NCI-H345 treated with DMSO at 0.1 percent for 48 hours (cell line): ENCODE measurements around the gene CHD2.

Experiments
- DNase-seq: peaks from one replicate; lab custom pipeline; 2025; ENCODE audit not compliant: unreplicated experiment; lab: John Stamatoyannopoulos, UW

CHD2 gene

DNA sequence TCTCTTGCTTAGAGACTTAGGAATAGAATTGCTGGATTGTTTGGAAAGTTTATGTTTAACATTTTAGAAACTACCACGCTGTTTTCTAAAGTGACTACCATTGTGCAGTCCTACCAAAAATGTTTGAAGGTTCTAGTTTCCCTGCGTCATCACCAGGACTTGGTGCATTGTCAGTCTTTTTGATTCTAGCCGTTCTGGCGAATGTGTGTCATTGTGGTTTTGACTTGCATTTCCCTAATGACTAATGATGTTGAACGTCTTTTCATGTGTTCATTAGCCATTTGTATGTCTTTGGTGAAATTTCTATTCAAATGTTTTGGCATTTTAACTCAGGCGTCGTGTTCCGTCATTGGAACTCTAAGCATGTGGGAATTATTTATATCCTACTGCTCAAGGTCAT is 58.0 kb downstream of the CHD2 start:
- no peak for DNase-seq

DNA sequence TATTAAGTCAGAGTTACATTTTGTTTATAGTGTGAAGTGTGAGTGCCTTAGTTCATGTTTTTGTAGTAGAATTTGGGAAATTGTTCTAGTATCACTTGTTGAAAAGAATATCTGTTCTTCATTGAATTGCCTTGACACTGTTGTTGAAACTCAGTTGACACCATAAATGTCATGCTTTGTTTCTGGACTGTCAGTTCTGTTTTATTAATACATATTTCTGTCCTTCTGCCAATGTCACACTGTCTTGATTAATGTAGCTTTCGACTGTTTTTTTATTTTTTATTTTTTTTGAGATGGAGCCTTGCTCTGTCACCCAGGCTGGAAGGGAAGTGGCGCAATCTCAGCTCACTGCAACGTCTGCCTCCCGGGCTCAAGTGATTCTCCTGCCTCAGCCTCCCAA is 59.1 kb downstream of the CHD2 start:
- DNase-seq: no peak

- no peak for DNase-seq
These were observed 61.0 kb downstream of the CHD2 start for GRCh38 chr15:92960996-92961681.

DNA sequence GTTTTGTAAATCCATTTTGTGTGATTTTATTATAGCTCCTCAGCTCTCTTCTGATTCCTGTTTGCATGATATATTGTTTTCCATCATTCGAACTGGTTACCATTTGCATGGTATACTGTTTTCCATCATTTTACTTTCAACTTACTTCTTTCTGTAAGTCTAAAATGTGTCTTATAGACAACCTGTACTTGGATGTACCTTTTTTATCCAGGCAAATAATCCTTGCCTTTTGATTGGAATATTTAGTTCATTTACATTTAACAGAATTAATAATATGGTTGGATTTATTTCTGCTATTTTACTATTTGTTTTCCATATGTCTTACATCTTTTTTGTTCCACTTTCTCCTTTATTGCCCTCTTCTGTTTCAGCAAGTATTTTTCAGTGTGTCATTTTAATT is 62.8 kb downstream of the CHD2 start:
- no peak for DNase-seq

DNA sequence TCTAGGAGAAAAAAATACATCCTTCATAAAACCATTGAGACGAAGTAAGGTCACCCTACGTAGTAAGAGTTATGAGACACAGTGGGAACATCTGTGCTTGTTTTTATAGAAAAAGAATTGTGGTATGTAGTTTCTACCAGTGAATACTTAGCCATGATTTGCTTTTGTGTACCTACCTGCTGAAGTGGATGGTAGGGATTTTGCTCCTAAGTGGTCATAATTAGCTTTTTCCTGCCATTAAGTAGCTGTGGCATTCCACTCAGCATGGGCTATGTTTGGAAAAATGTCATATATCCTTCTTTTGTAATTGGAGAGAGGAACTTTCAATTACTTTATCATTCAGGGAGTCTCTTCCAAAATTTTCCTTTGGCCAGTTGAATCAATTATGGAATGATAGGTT is 63.7 kb downstream of the CHD2 start:
- no peak for DNase-seq

DNA sequence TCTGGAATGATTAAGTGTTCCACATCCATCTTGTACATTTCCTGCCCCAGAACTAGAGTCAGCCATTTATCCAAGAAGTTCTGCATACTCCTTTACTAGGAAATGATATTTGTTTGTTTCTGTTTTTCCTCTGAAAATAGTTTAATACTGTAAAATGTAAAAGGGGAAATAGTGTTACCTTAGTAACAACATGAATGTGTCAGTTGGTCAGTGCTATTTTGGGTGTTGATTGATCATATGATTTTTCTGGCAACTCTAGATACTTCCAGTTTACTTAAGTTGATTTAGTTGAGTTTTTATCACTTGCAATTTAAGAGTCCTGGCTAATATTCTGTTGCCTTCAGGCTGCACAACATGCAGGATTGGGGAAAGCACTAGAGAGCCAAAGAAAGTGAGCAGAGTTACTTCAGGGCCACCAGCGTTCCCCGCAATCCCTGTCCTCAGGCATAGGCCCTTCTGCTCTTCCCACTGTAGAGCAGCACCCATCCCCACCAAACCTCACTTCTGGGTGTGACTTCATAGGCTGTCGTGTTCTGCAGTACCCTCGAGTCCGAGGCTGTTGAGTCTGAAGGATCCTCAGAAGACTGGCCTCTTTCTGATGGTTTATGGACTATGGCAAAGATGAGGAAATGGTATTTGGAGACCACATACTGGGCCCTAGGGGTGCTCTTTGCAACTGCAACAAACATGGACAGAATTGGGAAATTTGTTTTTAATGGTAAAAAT is 69.0 kb downstream of the CHD2 start:
- no peak for DNase-seq

DNA sequence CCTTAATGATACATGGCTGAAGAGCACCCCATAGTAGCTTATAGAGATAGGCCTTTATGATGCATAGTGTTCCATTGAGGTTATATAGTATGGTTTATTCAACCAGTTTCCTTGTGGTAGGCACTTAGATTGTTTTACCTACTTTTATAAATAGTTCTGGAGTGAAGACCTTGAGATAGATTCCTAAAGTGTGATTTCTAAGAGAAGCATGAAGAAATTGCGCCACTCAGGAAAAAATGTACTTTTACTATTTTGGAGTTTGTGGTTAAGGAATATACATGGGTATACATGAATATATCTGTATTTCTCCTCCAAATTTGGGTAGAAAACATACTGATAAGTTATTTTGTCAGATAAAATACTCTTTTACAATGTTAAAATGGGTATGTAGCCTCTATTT is 70.5 kb downstream of the CHD2 start:
- no peak for DNase-seq

GRCh38 chr15:92971081-92971480 is 71.0 kb downstream of the CHD2 start:
- no peak for DNase-seq

GRCh38 chr15:92971713-92972112 is 71.6 kb downstream of the CHD2 start:
- no peak for DNase-seq

DNA sequence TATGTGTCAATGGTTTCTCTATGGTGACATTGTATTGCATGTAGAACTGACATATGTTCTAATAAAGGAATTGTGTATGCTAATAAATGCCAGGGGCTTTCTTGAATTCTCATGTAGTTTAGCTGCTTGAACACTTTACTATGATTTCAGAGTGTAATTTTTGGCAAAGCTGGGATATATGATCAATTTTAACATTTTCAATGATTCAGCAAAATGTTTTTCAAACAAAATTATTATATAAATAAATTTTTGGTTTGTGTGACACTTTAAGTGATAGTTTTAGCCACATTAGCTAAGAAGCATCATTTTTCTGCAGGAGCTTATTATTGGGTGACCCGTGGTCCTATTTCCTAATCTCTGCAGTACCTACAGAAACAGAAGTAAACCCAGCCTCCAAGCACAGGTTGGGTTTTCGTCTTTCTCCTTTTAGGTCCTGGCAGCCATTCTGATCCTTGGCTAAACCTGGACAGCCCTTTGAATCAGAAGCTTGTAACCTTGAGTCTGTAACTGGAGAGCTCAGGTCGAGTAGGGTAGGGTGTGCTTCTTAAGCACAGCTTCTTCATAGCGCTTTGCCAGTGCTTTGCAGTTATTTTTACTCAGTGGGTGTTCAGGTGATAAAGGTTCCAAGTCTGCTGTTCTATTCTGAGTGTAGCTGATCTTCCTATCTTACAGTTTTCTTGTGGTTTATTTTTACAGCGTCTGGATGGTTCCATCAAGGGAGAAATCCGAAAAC is 74.2 kb downstream of the CHD2 start:
- DNase-seq: no peak

DNA sequence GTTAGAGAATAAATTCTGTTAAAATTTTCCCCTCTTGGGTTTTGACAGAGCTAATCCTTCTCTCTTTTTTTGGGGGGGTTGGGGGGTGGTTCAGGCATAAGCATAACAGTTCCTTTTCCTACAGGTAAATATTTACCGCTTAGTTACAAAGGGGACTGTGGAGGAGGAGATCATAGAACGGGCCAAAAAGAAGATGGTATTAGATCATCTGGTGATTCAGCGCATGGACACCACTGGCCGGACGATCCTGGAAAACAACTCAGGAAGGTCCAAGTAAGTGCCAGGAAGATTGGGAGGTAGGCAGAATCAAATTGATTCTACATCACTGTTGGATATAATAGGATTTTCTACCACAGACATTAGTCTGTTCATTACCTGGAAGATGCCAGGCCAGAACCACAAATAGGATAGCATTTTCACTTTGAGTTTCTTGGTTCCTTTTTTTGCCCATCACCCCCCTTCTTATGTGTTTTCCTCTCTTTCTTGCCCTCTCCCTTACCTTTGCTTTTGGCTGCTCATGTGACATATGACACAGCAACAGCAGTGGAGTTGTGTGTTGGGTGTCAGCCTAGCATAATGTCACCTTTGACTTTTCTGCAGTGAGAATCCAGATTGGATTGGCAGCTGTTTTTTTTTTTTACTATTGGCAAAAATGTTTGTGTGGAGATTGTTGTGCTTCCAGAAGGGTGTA is 79.0 kb downstream of the CHD2 start:
- DNase-seq: no peak

DNA sequence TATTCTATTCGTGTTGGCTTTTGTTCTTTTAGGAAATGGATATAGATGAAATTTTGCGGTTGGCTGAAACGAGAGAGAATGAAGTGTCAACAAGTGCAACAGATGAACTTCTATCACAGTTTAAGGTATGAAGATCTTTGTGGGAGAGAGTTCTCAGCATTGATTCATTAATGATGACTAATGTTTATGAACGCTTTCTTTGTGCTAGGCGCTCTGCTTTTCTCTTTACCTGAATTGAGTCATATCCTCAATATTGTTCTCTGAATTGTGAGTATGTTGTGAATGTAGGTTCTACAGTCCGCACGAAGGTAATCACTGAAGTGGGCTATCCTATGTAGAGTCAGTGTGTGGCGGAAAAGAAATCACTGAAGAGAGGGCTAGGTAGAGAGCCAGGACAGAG is 81.2 kb downstream of the CHD2 start:
- no peak for DNase-seq

- no peak for DNase-seq
These were observed 84.0 kb downstream of the CHD2 start for GRCh38 chr15:92984161-92984560.

- DNase-seq: no peak
These were observed 89.3 kb downstream of the CHD2 start for GRCh38 chr15:92989470-92989869.

- DNase-seq: no peak
These were observed 89.9 kb downstream of the CHD2 start for GRCh38 chr15:92990031-92990430.

DNA sequence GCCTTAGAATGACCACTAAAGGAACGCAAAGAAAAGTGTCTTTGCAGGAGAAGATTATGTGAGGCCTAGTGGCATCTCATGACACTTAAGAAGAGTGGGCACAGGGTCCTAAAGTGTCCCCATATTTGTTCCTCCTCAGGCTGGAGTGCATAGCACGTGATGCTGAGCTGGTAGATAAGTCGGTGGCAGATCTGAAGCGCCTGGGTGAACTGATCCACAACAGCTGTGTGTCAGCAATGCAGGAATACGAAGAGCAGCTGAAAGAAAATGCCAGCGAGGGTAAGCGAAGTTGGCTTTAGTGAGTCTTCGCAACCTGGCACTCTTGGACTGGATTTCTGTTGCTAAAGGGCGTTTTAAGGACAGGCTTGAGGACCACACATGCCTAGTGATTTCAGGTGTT is 92.6 kb downstream of the CHD2 start:
- DNase-seq: no peak

- no peak for DNase-seq
These were observed 97.7 kb downstream of the CHD2 start for GRCh38 chr15:92997821-92998220.

GRCh38 chr15:93001156-93001555 is 101.0 kb downstream of the CHD2 start:
- DNase-seq: no peak

DNA sequence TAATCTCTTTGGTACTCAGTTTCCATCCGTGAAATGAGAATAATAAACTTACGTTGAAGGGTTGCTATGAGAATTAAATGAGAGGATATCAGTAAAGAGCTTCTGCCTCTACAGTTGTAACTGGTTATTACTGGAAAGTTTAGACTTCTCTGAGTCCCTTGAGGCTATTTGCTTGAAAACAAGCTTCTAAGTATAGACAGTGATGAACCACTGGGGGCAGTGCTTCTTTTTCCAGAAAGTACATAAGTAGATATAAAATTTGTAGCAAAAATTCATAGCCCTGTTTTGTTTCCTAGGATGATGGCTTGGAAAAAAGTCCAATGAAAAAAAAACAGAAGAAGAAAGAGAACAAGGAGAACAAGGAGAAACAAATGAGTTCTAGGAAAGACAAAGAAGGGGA is 101.8 kb downstream of the CHD2 start:
- no peak for DNase-seq

GRCh38 chr15:93005133-93005532 is 105.0 kb downstream of the CHD2 start:
- DNase-seq: no peak

- no peak for DNase-seq
These were observed 107.9 kb downstream of the CHD2 start for GRCh38 chr15:93007994-93008393.

GRCh38 chr15:93012786-93013185 is 112.7 kb downstream of the CHD2 start:
- no peak for DNase-seq
